T1000 (cell line): ENCODE results near the gene ESAM.
"Not testable (repeated sequence)": the region's sequence is repeated elsewhere in the genome, so short reads cannot be mapped to it uniquely, and the experiment has no call there.

Source experiments
- DNase-seq: peaks from one replicate; lab custom pipeline; 2025; ENCODE audit warnings: mixed read lengths; lab: John Stamatoyannopoulos, UW

ESAM gene

GRCh38 chr11:124776865-124777645 lies 15.0 kb upstream of the ESAM start:
- DNase-seq: no peak

- DNase-seq: not testable (repeated sequence)
Observed at GRCh38 chr11:124770959-124771358, 8.9 kb upstream of the ESAM start.

DNA sequence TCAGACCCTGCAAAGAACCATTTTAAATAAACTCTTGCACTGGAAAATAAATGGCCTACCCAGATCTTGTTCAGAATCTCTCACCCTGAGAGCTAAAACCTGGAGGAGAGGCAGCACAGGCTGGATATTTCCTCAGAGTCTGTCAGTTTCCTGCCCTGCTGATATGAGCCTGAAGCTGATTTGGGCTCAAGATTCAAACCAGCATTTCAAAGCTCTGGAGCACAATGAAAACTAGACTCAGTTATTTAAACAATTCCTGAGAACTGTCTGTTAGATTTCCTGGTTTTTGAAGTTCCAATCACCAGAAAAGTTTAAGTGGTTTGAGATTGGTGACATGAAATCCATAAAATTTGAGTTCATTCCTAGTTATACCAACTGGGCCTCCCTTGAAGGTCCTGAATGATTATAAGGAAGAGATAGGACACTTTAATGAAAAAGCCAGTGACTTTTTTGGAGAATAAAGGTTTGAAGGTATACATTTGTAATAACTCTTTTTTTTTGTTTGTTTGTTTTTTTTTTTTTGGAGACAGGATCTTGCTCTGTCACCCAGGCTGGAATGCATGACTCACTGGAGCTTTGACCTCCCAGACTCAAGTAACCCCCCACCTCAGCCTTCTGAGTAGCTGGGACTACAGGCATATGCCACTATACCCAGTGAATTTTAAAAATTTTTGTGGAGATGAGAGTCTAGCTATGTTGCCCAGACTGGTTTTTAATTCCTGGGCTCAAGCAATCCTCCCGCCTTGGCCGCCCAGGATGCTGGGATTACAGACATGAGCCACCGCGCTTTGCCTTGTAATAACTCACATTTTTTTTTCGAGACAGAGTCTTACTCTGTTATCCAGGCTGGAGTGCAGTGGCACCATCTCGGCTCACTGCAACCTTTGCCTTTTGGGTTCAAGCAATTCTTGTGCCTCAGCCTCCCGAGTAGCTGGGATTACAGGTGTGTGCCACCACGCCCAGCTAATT lies 8.0 kb upstream of the ESAM start:
- DNase-seq: no peak

- DNase-seq: no peak
Observed at GRCh38 chr11:124768914-124769313, 6.8 kb upstream of the ESAM start.

- no peak for DNase-seq
Observed at GRCh38 chr11:124766156-124766555, 4.1 kb upstream of the ESAM start.

DNA sequence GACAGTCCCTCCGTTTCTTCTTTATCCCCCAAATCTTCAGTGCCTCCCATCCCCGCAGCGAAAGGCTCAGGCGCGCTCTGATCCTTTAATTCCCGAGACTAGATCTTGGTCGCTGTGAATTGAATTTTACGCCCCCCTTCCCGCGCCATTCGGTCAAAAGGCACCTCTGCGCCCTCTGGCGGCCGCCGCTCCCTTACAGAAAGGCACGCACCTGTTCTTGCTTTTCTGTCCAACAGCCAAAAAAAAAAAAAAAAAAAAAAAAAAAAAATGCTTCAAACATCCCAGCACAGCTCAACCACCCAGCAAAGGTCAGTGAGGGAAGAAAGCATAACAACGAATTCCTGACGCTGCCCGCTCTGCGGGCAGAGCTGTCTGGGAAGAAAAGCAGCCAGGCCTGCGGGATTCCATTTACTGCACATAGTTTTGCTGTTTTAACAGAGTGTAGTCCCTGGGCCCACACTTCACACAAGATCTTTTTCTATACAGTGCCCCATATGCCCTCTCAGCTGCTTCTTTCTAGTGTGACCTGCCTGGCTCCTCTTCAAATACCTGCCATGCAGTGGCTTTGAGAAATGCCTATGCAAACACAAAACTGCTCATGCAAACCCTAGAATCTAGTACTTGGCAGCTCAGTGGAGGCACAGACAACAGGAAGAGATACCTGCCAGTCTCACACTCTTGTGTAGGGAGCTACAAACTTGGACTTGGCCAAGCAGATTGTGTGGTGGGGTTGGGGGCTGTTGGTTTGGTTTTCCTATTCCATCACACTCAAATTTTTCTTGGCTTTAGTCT lies 1.3 kb upstream of the ESAM start:
- DNase-seq: peak; percentile 43

DNA sequence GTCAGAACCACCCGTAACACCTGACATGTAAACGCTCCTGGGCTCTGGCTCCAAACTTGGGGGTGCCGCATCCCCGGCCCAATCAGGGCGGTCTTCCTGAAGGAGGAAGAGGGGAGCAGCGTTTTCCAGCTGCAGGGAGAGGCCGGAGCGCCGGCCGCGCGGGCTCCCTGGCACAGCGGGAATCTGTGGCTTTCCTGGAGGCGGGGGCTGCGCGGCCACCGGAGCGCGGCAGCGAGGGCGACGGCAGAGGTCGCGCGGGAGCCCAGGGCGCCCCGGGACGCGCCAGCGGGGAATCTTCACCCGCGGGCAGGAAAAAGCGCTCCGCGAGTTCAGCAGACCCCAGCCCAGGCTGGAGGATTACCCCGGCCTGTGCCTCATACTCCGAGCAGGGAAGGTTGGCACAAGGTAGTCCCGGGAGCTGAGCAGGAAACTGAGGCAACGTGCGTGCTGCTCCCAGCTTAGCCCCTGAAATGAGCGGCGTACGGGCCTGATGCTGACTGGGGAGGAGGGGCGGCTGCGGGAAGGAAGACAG lies 600 bp upstream of the ESAM start:
- no peak for DNase-seq

DNA sequence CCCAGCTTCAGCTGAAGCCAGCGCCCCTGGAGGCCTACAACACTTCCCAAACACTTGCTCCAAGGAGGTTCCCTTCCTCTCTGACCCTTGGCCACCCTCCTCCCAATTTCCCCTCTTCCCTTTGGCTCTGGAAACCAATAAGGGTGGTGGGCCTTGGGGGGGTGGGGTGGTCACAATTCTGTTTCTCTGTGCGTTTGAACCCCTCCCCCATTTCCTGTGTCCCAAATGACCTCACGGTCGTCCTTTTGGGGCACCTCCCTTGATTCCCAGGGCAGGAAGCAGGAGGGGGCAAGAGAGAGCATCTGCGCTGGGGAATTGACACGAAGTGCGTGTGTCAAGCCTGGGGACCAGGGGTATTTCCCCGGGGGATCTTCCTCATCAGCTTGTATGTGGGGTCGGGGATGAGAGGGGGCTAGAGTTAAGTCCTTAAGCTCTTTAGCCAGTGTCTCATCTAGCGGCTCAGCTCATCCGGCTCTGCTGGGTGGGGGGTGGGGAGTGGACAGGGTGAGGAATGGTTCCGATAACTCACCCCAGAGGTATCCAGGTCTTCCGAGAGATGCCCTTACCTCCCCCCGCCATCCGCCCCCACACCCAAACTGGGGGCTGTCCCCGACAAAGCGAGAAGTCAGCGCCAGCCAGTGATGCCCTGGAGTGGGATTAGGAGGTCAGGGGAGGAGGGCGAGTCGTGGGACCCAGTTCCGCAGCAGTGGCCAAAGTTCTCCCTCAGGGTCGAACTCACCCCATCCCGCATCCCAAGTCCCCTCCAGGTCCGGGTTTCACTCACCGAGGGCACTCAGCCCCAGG lies 587 bp downstream of the ESAM start:
- no peak for DNase-seq

GRCh38 chr11:124760806-124761205 lies 1.3 kb downstream of the ESAM start:
- DNase-seq: no peak

GRCh38 chr11:124760205-124760652 lies 1.9 kb downstream of the ESAM start:
- no peak for DNase-seq

GRCh38 chr11:124759266-124760204 lies 2.6 kb downstream of the ESAM start:
- DNase-seq: no peak

- no peak for DNase-seq
Observed at GRCh38 chr11:124758355-124759265, 3.5 kb downstream of the ESAM start.

GRCh38 chr11:124757320-124757719 lies 4.8 kb downstream of the ESAM start:
- DNase-seq: no peak

DNA sequence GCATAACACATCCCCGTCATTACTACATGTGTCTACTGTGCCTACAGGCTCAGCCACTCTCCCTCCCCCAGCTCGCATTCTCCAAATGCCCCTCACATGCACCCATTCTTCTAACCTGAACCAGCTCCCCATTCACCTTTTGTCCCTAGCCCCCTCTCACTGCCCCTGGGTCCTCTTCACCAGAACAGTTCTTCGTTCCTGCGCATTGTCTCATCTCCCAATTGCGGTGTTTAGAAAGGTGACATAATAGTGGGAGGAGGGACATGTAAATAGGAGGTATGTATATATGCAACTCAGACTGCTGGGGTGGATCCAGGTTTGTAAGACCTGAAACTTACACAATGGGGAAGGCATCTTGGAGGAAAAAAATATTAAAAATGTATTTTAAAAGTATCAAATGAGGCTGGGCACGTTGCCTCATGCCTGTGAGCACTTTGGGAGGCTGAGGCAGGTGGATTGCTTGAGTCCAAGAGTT lies 5.3 kb downstream of the ESAM start:
- no peak for DNase-seq

DNA sequence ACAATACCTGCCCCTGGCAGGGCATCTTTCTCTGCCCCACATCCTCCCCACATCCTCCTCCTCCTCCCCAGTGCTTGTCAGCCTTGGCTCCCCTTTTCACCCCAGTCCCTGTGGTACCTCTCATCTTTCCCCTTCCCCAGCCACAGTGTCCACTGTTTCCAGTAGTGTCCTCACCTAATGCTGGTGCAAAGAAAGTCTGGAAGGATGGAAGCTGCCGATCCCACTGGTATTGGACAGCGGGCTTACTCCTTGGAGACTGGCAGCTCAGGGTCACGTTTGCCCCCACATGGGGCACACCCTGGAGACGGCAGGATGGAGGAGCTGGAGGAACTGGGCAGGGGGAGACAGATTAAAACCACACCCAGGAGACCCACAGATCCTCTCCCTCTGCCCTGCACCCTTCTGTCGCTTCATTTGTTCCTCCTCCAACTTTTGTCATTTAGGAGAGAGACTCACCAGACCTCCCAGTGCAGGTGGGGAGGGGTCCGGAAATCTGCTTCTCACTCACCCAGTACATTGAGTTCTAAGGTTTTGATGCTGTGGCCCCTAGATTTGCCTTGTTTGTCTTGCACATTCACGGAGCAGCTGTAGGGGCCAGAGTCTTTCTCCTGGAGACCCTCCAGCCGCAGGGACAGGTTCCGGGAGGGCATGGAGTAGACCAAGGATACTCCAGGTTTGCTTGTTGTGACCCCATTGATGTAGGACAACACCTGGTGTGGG lies 5.9 kb downstream of the ESAM start:
- DNase-seq: no peak

DNA sequence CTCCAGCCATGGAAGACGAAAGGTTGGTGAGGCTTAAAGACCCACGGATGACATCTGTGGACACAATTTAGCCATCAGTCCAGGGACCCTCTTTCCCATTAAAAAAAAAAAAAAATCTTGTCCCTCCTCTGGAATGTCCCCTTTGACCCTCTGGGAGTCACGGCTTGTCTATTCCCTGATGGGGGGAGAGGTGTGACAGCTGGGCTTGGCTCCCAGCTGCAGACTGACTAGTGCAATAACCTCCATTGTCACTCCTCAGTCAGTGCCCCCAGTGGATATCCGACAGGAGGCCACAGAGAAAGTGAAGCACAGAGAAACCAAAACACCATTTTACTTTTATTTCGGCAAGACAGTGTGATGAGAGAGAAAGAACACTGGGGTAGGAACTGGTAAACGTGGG lies 7.4 kb downstream of the ESAM start:
- no peak for DNase-seq

GRCh38 chr11:124754309-124754708 lies 7.8 kb downstream of the ESAM start:
- no peak for DNase-seq

- DNase-seq: no peak
Observed at GRCh38 chr11:124753624-124754023, 8.5 kb downstream of the ESAM start.
